ENCODE data around the gene UNC45A.
"Not testable (repeated sequence)": the region's sequence is repeated elsewhere in the genome, so short reads cannot be mapped to it uniquely, and the experiment has no call there.

The UNC45A gene, protein sequence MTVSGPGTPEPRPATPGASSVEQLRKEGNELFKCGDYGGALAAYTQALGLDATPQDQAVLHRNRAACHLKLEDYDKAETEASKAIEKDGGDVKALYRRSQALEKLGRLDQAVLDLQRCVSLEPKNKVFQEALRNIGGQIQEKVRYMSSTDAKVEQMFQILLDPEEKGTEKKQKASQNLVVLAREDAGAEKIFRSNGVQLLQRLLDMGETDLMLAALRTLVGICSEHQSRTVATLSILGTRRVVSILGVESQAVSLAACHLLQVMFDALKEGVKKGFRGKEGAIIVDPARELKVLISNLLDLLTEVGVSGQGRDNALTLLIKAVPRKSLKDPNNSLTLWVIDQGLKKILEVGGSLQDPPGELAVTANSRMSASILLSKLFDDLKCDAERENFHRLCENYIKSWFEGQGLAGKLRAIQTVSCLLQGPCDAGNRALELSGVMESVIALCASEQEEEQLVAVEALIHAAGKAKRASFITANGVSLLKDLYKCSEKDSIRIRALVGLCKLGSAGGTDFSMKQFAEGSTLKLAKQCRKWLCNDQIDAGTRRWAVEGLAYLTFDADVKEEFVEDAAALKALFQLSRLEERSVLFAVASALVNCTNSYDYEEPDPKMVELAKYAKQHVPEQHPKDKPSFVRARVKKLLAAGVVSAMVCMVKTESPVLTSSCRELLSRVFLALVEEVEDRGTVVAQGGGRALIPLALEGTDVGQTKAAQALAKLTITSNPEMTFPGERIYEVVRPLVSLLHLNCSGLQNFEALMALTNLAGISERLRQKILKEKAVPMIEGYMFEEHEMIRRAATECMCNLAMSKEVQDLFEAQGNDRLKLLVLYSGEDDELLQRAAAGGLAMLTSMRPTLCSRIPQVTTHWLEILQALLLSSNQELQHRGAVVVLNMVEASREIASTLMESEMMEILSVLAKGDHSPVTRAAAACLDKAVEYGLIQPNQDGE

DNA sequence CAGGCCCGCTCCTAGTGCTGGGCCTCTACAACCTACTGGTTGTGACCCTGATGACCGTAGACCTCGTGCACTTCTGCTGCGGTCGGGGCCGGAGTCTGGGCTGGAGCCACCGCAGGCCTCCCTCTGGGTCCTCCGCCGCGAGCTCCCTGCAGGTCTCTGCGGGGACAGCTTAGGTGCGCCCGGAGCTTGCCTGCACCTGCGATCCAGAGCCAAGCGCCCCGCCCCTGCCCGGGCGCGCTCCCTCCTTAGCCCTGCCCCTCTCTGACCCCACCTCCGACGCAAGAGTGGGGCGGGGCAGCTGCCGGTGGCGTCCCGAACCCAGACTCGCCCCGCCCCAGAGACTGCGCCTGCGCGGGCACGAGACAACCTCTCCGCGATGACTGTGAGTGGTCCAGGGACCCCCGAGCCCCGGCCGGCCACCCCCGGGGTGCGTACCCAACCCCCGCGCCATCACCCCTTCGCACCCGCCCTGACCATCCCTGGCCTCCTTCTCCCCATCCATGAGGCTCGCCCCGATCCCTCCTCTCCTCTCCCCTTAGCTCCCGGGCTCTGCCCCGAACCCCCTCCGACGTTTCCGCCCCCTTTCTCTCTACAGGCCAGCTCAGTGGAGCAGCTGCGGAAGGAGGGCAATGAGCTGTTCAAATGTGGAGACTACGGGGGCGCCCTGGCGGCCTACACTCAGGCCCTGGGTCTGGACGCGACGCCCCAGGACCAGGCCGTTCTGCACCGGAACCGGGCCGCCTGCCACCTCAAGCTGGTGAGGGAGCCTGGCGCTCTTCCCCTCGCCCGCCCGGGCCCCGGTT is at the start of gene UNC45A:
TSS of gene UNC45A (plus strand) at position 337 of the 803 bp plus-strand sequence. CDS start at position 377, 40 bp downstream.
- DNase-seq = peak; percentile 62

DNA sequence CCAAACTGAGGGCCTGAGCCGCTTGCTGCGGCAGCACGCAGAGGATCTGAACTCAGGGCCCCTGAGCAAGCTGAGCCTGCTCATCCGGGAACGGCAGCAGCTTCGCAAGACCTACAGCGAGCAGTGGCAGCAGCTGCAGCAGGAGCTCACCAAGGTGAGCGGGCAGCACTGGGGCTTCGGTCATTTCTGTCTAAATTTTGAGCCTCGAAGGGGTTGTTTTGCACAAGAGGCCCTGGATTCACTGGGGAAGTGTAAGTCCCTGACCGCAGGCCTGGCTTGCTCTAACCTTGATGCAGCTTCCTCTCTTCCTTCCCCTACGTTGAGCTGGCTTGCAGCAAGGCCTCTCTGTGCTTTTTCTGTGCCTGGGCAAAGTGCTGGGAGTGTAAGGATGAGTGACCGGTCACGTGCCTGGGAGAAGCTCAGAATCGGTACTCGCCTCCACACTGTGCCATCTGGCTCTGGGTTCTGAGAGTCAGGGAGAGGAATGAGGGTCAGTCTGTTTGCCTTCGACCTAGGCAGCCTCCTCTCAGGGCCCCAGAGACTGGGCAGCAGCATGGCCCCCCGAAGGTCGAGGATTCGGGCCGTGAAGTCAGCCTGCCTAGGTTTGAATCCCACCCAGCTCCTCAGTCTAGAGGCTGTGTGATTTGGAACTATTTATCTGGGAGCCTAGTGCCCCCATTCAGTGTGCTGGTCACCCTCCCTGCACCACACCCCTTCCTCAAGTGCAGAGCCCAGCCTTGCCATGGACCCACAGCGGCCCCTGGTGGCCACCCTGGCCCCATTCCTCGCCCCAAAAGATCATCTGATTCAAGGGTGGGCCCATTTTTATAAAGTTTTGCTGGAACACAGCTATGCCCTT is 49.4 kb upstream of the UNC45A start:
- peak; percentile 19 for DNase-seq

DNA sequence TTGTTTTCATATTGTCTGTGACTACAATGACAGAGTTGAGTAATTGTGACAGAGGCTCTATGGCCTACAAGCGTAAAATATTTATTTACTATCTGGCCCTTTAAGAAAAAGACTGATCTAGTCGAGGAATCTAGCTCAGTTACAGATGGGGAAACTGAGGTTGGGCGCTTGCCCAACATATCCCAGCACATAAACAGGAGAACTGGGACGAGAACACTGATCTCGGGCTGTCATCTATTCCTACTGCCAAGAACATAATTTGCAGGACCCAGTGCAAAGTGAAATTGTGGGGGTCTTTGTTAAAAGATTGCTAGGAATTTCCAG is 48.8 kb upstream of the UNC45A start:
- DNase-seq = no peak

DNA sequence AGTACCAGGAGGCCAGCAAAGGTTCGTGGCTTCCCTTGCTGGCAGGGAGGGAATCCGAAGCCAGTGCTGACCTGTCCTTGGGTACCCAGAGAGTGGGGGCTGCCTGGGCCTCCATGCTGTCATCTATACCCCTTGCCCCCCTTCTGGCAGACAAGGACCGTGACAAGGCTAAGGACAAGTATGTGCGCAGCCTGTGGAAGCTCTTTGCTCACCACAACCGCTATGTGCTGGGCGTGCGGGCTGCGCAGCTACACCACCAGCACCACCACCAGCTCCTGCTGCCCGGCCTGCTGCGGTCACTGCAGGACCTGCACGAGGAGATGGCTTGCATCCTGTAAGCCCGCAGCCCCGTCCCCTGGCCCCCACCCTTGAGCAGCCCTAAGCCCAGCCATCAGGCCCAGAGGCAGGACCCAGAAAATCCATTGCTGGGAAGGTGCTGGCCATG is 48.0 kb upstream of the UNC45A start:
- DNase-seq = no peak

DNA sequence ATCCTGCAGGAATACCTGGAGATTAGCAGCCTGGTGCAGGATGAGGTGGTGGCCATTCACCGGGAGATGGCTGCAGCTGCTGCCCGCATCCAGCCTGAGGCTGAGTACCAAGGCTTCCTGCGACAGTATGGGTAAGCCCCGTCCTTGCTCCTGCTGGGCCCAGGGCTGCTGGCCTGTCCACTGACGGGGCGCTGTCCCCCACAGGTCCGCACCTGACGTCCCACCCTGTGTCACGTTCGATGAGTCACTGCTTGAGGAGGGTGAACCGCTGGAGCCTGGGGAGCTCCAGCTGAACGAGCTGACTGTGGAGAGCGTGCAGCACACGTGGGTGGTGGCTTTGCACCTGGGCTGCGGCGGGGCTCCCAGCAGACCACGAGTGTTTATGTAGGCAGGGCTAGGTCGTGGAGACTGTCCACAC is 45.8 kb upstream of the UNC45A start:
- DNase-seq = no peak

DNA sequence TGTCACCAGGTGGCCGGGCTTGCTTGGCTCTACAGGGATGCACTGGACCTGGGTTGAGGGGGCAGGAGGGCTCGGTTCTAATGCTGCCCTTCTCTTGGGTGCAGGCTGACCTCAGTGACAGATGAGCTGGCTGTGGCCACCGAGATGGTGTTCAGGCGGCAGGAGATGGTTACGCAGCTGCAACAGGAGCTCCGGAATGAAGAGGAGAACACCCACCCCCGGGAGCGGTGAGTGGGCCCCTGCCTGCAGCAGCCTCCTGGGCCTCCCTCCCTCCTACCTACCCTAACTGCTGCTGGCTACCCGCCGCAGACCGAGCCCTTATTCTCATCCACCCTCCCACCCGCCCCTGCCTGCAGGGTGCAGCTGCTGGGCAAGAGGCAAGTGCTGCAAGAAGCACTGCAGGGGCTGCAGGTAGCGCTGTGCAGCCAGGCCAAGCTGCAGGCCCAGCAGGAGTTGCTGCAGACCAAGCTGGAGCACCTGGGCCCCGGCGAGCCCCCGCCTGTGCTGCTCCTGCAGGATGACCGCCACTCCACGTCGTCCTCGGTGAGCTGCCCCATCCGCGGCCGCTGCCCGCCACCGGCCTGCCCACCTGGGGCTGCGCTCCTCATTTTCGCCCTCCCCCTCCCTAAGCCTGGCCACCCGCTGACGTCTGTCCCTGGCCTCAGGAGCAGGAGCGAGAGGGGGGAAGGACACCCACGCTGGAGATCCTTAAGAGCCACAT is 45.2 kb upstream of the UNC45A start:
- DNase-seq = no peak

DNA sequence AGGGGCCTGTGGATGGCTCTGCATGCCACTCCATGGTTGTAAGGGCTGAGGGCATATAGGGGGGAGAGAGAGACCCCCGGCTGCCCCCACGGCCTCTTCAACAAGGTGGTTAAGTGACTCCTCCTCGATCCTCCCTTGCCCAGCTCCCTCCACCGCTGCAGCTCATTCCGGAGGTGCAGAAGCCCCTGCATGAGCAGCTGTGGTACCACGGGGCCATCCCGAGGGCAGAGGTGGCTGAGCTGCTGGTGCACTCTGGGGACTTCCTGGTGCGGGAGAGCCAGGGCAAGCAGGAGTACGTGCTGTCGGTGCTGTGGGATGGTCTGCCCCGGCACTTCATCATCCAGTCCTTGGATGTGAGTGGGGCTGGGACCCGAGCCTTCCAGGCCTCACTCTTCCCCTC is 44.2 kb upstream of the UNC45A start:
- no peak for DNase-seq

DNA sequence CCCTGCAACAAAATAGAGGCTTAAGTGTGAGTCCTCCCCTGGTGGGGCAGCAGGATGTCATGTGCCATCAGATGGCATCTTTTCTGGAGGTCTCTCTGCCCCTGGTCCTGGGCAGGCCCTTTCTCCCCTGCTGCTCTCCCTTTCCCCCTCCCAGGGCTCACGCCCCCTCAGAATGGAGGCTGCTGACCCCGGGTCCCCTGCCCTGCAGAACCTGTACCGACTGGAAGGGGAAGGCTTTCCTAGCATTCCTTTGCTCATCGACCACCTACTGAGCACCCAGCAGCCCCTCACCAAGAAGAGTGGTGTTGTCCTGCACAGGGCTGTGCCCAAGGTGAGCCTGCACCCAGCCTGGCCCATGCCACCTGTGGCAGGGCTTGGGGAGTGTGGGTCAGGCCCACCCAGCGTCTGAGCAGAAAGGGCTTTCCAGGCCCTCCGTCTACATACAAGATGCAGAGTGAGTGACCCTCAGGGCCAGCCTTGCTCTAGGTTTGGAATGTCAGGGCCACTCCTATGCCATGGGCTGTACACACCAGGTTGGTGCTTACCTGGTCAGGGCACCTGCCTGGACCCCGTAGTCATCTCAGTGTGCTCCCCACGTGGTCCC is 43.6 kb upstream of the UNC45A start:
- DNase-seq = no peak

DNA sequence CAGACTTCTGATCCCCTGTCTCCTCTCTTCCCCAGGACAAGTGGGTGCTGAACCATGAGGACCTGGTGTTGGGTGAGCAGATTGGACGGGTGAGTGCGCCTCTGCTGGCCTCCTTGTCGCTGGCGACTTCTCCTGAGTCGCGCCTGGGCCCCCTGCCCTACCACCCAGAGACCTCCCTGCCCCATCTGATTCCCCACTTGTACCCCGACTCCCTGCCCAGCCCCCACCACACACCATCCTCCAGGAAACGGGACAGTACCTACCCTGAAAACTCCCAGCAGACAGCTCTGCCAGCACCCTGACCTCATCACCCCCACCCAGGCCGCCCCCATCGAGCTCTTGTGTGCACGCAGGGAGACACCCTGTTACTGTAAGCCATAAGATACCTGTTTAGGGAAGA is 43.1 kb upstream of the UNC45A start:
- DNase-seq = no peak

DNA sequence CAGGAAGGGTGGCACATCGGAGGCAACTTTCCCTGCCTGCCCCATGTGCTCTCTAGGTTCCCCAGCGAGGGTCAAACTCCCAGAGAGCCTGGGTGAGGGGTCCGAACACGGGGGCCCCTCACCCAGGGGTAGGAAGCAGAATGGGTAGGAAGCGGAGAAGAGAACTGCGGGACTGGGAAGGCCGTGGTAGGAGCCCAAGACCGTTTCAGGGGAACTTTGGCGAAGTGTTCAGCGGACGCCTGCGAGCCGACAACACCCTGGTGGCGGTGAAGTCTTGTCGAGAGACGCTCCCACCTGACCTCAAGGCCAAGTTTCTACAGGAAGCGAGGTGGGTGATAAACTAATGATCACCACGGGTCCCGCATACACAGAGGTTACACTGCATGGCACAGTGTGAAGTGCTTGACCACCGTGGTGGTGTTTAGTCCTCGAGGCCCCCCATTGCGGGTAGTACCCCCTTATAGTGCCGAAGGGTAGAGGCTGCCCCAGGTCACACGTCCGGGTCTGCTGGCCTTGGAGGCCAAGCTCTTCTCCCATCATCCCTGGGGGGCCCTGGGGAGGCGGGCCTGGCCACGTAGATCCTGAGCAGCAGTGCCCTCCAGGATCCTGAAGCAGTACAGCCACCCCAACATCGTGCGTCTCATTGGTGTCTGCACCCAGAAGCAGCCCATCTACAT is 42.4 kb upstream of the UNC45A start:
- DNase-seq = no peak

DNA sequence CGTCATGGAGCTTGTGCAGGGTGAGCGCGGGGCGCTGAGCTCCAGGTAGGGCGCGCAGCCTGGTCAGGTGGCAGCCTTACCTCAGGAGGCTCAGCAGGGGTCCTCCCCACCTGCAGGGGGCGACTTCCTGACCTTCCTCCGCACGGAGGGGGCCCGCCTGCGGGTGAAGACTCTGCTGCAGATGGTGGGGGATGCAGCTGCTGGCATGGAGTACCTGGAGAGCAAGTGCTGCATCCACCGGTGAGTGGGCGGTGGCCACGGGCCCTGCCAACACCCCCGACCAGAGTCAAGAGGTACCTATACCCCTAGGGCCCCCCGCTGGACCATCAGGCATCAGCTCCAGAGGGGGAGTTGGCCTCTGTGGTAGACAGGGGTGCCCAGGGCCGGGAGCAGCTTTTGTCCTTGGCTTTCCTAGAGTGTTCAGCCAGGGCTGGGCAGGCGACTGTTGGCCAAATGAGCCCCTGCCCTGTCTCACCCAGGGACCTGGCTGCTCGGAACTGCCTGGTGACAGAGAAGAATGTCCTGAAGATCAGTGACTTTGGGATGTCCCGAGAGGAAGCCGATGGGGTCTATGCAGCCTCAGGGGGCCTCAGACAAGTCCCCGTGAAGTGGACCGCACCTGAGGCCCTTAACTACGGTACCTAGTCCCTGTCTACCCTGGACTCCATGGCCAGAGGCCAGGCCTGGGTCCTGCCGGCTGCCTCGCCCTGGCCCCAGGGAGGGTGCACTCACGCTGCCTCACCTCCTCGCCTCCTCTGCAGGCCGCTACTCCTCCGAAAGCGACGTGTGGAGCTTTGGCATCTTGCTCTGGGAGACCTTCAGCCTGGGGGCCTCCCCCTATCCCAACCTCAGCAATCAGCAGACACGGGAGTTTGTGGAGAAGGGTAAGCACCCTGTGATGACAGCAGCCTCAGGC is 41.7 kb upstream of the UNC45A start:
- no peak for DNase-seq

DNA sequence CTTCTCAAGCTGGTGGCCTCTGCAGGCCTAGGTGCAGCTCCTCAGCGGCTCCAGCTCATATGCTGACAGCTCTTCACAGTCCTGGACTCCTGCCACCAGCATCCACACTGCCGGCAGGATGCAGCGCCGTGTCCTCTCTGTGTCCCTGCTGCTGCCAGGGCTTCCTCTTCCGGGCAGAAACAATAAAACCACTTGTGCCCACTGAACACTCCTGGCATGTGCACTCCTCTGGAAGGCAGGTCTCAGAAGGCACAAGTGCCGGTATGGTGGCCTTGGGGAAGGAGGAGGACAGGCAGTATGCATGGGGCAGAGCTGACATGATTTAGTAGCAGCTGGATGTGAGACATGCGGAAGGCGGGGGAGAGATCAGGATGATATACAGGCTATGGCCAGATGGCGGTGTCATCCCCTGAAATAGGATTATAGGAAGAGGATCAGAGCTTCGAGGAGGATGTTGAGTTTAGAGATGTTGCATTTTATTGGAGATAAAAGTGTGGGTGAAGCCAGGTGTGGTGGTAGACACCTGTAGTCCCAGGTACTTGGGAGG is 39.4 kb upstream of the UNC45A start:
- DNase-seq = no peak

DNA sequence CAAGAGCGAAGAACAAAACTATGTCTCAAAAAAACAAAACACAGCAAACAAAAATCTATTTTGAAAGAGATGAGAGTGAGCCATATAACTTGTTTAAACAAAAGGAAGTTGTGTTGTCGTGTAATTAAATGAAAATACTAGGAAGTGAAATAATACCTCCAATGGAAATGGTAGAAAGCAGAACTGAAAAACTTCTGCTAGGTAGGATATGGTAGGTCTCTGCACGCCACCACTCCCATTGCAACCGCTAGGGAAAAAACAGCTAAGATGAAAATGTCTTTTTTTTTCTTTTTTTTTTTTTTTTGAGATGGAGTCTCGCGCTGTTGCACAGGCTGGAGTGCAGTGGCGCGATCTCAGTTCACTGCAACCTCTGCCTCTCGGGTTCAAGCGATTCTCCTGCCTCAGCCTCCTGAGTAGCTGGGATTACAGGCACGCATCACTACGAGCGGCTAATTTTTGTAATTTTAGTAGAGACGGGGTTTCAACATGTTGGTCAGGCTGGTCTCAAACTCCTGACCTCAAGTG is 37.9 kb upstream of the UNC45A start:
- DNase-seq = not testable (repeated sequence)

DNA sequence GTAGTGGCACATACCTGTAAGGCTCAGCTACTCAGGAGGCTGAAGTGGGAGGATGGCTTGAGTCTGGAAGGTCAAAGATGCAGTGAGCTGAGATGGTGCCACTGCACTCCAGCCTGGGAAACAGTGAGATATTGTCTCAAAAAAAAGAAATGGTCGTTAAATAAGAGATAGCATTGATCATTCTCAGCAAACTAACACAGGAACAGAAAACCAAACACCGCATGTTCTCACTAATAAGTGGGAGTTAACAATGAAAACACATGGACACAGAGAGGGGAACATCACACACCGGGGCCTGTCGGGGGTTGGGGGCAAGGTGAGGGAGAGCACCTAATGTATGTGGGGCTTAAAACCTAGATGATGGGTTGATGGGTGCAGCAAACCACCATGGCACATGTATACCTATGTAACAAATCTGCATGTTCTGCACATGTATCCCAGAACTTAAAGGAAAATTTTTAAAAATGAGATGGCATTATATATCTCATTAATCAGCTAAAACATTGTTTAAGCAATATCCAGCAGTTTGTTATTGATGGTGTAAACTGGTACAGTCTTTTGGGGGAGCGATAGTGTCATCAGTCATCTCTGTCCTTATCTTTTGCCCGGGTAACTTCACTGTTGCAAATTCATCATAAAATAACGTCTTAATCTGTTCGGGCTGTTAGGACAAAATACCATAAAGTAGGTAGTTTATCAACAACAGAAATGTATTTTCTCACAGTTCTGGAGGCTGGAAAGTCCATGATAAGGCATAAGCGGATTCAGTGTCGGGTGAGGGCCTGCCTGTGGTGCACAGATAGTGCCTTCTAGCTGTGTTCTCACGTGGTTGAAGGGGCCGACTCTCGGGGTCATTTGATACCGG is 33.7 kb upstream of the UNC45A start:
- no peak for DNase-seq

DNA sequence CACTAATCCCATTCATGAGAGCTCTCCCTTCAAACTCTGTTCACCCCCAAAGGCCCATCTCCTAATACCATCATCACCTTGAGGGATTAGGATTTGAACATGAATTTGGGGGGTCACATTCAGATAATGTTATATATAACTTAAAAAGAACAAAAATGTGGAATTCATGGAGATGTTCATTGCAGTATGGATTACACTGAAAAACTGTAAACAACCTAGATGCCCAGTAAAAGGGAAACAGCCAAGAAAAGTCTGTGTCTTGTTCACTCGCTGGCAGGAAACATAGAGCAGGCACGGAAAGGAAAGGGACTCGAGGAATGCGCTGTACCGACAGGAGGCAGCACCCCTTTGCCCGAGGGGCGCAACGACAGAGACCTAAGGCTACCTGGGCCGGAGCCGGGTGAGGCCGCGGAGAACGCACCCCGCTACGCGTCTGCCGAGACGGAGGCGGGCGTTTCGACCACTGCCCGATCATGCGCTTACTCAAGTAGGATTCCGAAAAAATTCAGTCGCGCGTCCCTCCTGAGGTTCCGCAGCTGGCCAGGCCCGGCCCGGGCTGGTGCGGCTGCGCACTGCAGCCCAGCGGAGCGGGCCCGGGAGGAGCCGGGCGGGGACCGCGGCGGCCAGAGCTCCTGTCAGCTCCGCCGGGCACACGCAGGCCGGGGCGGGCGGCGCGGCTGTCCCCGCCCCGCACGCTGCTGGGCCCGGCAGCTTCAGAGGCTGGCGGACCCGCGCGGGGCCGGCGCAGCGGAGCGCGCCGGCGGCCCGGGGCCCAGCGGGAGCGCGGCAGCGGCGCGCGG is 32.8 kb upstream of the UNC45A start:
- DNase-seq = peak; percentile 76

DNA sequence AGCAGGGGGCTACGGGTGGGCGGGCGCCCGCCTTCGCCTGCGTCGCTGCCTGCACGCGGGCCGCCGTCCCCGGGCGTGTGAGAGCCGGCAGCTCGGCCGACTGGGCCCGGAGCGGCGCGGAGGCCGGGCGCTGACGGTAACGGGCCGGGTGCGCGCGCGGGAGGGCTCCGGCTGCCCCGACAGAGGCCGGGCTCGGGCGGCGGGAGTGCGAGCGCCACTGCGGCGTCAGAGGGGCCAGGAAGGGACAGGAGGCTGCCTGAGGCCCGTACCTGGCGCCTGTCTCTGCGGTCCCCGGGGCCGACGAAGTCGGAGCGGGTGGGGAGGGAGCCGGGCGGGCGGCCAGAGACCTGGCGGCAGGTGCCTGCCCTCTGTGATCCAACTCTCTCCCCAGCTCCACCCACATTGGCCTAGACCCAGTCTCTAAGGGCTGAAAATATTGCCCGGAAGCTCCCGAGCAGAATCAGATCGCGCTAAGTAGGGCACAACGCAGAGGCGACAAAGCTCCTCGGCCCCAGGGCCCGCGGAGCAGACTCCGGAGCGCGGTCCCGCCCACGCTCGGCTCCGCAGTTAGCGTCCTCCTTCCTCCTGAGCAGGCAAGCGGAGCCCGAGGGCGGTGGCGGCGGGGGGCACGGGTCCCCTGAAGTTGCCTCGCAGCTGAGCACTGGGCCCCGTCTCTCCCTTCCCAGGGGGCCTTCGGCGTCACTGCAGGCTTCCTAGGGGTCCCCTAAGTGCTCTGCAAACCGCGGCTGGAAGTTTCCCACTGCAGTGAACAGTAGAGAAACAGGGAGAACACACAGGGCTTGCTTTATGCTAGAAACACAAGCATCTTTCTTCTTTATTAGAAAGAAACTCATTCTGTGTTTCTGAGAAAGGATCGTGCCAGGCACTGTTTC is 32.0 kb upstream of the UNC45A start, which contains the start of gene MAN2A2:
TSS of gene MAN2A2 (plus strand) at position 463 of the 893 bp plus-strand sequence. CDS start 906 bp downstream, outside the sequence.
- no peak for DNase-seq
